Measurements from ENCODE around the gene CCT8L2. TPM values are rescaled to one million over a fixed set of nuclear protein-coding genes. Genes with fewer than 3 reads are reported as not detected.
"Not testable (repeated sequence)": the region's sequence is repeated elsewhere in the genome, so short reads cannot be mapped to it uniquely, and the experiment has no call there.

CCT8L2 gene
- total and polyA plus RNA-seq, 2 of the 8 experiments (the other 6 are each of a cell fraction or from before 2014, with no cell fraction given): not detected

DNA sequence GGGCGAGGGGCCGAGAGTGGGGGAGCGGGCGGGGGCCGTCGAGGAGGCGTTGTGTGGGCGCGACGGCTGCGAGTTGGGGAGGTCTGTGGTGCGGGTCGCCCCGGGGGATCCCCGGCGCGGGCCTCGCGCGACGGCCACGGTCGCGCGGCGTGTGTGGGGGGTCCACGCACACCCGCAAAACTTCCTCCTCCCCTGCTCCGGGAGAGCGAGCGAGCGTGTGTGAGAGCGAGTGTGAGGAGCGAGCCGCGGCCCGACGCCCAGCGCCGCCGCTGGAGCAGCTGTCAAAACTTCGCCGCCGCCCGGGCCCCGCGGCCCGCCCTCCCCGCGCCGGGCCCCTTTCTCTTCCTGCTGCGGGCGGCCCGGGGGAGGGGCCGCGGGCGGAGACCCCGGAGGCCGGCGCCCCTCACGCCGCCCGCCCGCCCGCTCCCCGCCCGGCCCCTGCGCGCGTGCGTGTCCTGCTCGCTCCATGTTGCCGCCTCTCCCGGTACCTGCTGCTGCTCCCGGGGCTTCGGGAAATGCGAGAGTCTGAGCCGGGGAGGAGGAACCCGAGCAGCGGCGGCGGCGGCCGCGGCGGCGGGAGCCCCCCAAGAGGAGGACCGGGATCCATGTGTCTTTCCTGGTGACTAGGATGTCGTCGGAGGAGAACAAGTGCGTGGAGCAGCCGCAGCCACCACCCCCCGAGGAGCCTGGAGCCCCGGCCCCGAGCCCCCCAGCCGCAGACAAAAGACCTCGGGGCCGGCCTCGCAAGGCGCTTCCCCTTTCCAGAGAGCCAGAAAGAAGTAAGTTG lies 9.0 kb upstream of the CCT8L2 start (continued):
- no peak for TF ChIP-seq PHF8 (conservative IDR thresholded peaks at IDR 0.05; ENCODE audit: low read depth, low read length)
- no peak for TF ChIP-seq CBX8 (IDR thresholded peaks at IDR 0.05; ENCODE audit: borderline replicate concordance, low read depth, low read length)
- TF ChIP-seq CHD1 (IDR thresholded peaks at IDR 0.05; ENCODE audit: low read depth, low read length): no peak
- no peak for TF ChIP-seq JUN (IDR thresholded peaks at IDR 0.05; ENCODE audit: low read depth, low read length)
- TF ChIP-seq SIN3A (conservative IDR thresholded peaks at IDR 0.05 in 1 of 2, IDR thresholded peaks at IDR 0.05 in 1 of 2; ENCODE audit: low read depth in 1 of 2, low read length in 2 of 2): no peak
- no peak for TF ChIP-seq GABPA (IDR thresholded peaks at IDR 0.05; ENCODE audit: borderline replicate concordance, insufficient read depth, low read length)
- no peak for TF ChIP-seq CBX5 (IDR thresholded peaks at IDR 0.05; ENCODE audit: low read depth, low read length)

DNA sequence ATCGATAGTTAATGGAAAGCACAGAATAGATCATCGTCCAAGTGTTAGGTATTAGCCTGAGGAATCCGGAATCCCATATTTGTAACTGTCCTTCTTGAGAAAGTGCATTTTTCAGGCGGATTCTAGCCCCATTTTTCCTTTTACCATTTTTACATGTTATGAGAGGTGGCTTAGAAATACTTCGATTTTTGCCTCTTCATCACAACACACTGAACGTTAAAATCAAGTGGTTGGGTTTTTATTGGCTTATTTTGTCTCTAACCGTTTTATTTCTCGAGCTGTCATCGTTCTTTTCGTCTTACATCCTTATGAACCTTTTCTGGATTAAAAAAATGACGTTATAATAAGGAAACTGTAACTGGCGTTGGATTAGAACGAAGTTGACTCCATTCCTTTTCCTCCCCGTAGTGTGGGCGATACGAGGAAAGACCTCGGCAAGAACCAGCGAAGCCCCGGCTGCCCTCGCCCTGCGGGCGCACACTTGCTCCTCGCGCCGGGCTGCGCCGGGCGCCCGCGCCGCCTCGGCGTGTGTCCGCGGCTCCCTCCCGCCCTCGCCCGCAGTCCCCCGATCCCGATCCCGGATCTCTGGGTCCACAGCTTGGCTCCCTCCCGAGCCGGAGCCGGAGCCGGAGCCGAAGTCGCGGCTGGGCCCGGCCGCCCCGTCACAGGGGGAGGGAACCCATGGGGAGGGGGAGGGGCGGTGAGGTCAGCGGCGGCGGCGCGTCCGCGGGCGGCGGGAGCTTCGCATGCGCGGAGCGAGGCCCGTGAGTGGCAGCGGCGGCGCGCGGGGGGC lies 8.2 kb upstream of the CCT8L2 start:
- DNase-seq (ENCODE audit: low read depth in 1 of 2, low spot score in 2 of 2); H3K9ac ChIP-seq (replicated peaks in 1 of 4; ENCODE audit: extremely low read depth in 1 of 4, low read depth in 3 of 4, low read length in 3 of 4): not testable (repeated sequence)
- WGBS, 2 experiments (ENCODE audit: extremely low coverage in 1 of 2, insufficient coverage in 1 of 2, insufficient read length in 1 of 2, insufficient replicate concordance in 2 of 2, low coverage in 1 of 2, low lambda C conversion rate in 2 of 2, missing lambda C conversion rate in 1 of 2): 93% methylated on average over 19 of the region's 71 CpGs; no CpG with 5 or more reads in 1 of the 2 experiments

More for the DNA sequence above, 8.2 kb upstream of the CCT8L2 start:
- H2AK5ac ChIP-seq (ENCODE audit: low read depth, low read length); H3K14ac ChIP-seq (ENCODE audit: insufficient read length); H3K79me2 ChIP-seq (ENCODE audit: control insufficient read depth in 1 of 2, insufficient read depth in 2 of 2, low read length in 2 of 2); H2AFZ ChIP-seq (ENCODE audit: low read length); H3K4me2 ChIP-seq (ENCODE audit: insufficient read depth in 1 of 2, low read depth in 2 of 2, low read length in 2 of 2); H2BK5ac ChIP-seq (ENCODE audit: low read depth, low read length); H3K36me3 ChIP-seq (ENCODE audit: control insufficient read depth in 2 of 4, insufficient read depth in 4 of 4, low read length in 3 of 4); H3K4me3 ChIP-seq (ENCODE audit: extremely low read depth in 1 of 4, insufficient read depth in 2 of 4, low read depth in 3 of 4, low read length in 4 of 4); POLR2A ChIA-PET (ENCODE audit: partially characterized antibody); H3K27ac ChIP-seq (ENCODE audit: low read depth, low read length); FAIRE-seq; H4K20me1 ChIP-seq (replicated peaks in 1 of 2; ENCODE audit: control insufficient read depth in 1 of 2, insufficient read depth in 2 of 2, low read length in 2 of 2); CTCF ChIA-PET (ENCODE audit: partially characterized antibody); H4K91ac ChIP-seq (replicated peaks; ENCODE audit: insufficient read length, low read length); H4K5ac ChIP-seq (ENCODE audit: insufficient read length, low read depth, low read length); H3K23ac ChIP-seq (ENCODE audit: insufficient read length); H2BK15ac ChIP-seq (ENCODE audit: low read length); H4K8ac ChIP-seq (ENCODE audit: extremely low read depth, insufficient read depth, low read length); H2BK20ac ChIP-seq (ENCODE audit: low read length); H3K56ac ChIP-seq (replicated peaks; ENCODE audit: insufficient read length, low read depth, low read length); H3K23me2 ChIP-seq (ENCODE audit: low read depth, low read length); H3K4me1 ChIP-seq (replicated peaks in 1 of 4; ENCODE audit: control insufficient read depth in 3 of 4, insufficient read depth in 4 of 4, low read length in 3 of 4); H3K27me3 ChIP-seq (replicated peaks in 1 of 4; ENCODE audit: control insufficient read depth in 3 of 4, extremely low read depth in 1 of 4, insufficient read depth in 3 of 4, low read length in 3 of 4); H2BK12ac ChIP-seq (ENCODE audit: low read depth, low read length); H3K4ac ChIP-seq (replicated peaks; ENCODE audit: insufficient read length, low read depth, low read length); H2BK120ac ChIP-seq (replicated peaks; ENCODE audit: low read depth, low read length); H3K18ac ChIP-seq (ENCODE audit: extremely low read depth, low read length); H3K79me1 ChIP-seq (ENCODE audit: low read depth, low read length): not testable (repeated sequence)
- H3K9me3 ChIP-seq (ENCODE audit: insufficient read depth in 2 of 2, low read depth in 1 of 2, low read length in 1 of 2): peaks cover 3 to 46% of the 10 kb centered on the region in 2 experiments; a peak in 3 of 4 replicates

Data from H1 (cell line).